ENCODE results near the gene VIL1.
A peak's percentile ranks its signal among the peaks of the same experiment; 100 is the strongest.

Gene VIL1

GRCh38 chr2:218471982-218472381 lies 53.1 kb downstream of the VIL1 start:
- Histone ChIP-seq H3K27ac (no peak overlapping the region), H3K36me3 (ENCODE audit: insufficient read depth, low read length) (peaks cover 27% of the 10 kb centered on the region), H3K9ac (ENCODE audit: insufficient read length) (no peak overlapping the region), H3K9me3 (ENCODE audit: low read depth, low read length) (no peaks in the 10 kb centered on the region), H3K4me3 (no peak overlapping the region)
- TF ChIP-seq EZH2 (IDR thresholded peaks at IDR 0.05), result no peak
- no peak for DNase-seq (ENCODE audit: low read depth, low spot score)

DNA sequence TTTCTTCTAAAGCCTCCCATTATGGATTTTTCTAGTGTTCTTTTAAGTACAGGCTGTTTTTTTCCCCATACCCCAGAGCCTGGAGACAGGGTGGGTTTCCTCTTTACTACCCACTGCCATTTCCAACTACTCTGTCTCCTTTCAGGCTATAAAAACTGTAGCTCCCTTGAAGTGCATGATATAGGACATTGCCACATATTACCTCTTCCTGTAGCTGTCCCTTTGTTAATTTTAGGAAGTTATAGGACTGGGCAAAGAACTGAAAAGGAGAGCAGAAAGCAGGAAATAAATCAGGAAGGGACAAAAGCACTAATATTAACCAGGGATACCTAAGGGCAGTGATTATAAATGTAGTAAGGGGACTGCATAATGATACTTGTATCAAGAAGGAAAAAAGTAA lies 54.1 kb downstream of the VIL1 start:
- TF ChIP-seq EZH2 (IDR thresholded peaks at IDR 0.05), result no peak
- TF ChIP-seq POLR2AphosphoS5 (IDR thresholded peaks at IDR 0.05; ENCODE audit: borderline replicate concordance, low read depth, low read length), result no peak
- TF ChIP-seq FOXP2 (optimal IDR thresholded peaks at IDR 0.05; ENCODE audit: control extremely low read depth, extremely low read length, insufficient read depth), result no peak
- H3K36me3 ChIP-seq (ENCODE audit: insufficient read depth, low read length), result peaks cover 28% of the 10 kb centered on the region

DNA sequence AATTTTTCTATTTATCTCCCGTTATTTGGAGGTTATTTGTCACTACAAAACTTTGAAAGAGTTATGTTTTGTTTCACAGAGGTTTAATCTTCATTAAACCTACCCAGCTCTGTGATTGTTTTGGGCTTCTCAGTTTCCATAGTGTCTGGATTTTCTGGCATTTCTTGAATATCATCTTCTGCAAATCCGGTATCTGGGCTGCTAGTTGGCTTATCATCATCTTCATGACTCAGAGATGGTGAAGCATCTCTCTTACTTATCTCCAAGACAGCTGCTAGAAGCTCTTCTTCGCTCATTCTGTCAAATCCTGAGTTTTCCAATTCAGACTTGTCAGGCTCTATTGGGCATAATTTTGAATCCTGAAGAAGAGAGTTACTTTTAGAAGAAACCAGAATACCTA lies 55.6 kb downstream of the VIL1 start:
- Histone ChIP-seq H3K27ac (no peak overlapping the region), H3K9ac (ENCODE audit: insufficient read length) (no peak overlapping the region), H3K4me3 (no peak overlapping the region), H3K9me3 (ENCODE audit: low read depth, low read length) (no peaks in the 10 kb centered on the region), H3K36me3 (ENCODE audit: insufficient read depth, low read length) (peaks cover 39% of the 10 kb centered on the region)
- TF ChIP-seq POLR2AphosphoS5 (IDR thresholded peaks at IDR 0.05; ENCODE audit: borderline replicate concordance, low read depth, low read length), result no peak
- TF ChIP-seq FOXP2 (optimal IDR thresholded peaks at IDR 0.05; ENCODE audit: control extremely low read depth, extremely low read length, insufficient read depth), result no peak
- no peak for TF ChIP-seq EZH2 (IDR thresholded peaks at IDR 0.05)
- DNase-seq (ENCODE audit: low read depth, low spot score), result no peak

More for the DNA sequence above, 54.1 kb downstream of the VIL1 start:
- Histone ChIP-seq H3K4me3 (no peak overlapping the region), H3K27ac (no peak overlapping the region), H3K9ac (ENCODE audit: insufficient read length) (no peak overlapping the region), H3K9me3 (ENCODE audit: low read depth, low read length) (no peaks in the 10 kb centered on the region)
- DNase-seq (ENCODE audit: low read depth, low spot score), result no peak

DNA sequence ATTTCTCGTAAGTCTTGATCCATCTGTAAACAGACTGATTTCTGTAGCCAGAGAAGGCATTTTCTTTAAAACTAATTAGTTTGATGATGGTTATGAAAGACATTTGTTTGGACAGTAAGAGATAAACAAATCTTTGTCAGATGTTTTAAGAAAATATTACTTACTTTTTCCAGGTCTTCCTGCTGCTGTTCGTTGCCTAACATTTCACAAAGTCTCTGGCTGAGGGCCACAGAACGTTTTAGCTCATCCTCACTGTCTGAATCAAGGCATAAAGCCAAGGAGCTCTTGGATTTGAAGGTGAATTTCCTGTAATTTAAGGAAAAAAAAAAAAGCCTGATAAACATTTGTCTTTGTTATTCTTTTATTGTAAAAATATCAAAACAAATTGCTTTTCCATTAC lies 57.8 kb downstream of the VIL1 start:
- Histone ChIP-seq H3K36me3 (ENCODE audit: insufficient read depth, low read length) (peaks cover 53% of the 10 kb centered on the region), H3K9me3 (ENCODE audit: low read depth, low read length) (no peaks in the 10 kb centered on the region), H3K4me3 (no peak overlapping the region), H3K9ac (ENCODE audit: insufficient read length) (no peak overlapping the region), H3K27ac (no peak overlapping the region)
- TF ChIP-seq FOXP2 (optimal IDR thresholded peaks at IDR 0.05; ENCODE audit: control extremely low read depth, extremely low read length, insufficient read depth) (no peak), EZH2 (IDR thresholded peaks at IDR 0.05) (no peak), POLR2AphosphoS5 (IDR thresholded peaks at IDR 0.05; ENCODE audit: borderline replicate concordance, low read depth, low read length) (no peak)
- no peak for DNase-seq (ENCODE audit: low read depth, low spot score)

GRCh38 chr2:218477247-218477646 lies 58.3 kb downstream of the VIL1 start:
- H3K36me3 ChIP-seq (ENCODE audit: insufficient read depth, low read length), result peaks cover 58% of the 10 kb centered on the region
- no peak for DNase-seq (ENCODE audit: low read depth, low spot score)

DNA sequence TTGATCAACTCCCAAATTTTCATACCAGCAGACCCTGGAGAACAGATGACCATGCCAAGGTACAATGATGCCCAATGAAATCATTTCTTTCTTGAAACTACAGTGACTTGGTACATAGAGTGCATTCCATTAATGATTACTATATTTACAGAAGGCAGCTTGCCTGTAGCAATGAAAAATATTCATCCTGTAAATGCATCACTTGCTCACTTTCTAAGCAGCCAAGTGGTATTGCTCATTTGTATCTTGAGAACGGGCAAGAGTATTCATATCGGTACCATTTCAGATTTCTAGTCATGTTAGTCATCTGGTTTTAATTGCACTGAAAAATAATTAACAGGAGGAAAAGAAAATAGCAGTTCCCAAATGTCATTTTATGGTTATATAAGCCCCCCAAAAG lies 59.6 kb downstream of the VIL1 start:
- peaks cover 53% of the 10 kb centered on the region for H3K36me3 ChIP-seq (ENCODE audit: insufficient read depth, low read length)

More at GRCh38 chr2:218477247-218477646, 58.3 kb downstream of the VIL1 start:
- H3K9me3 ChIP-seq (ENCODE audit: low read depth, low read length), result no peaks in the 10 kb centered on the region
- TF ChIP-seq EZH2 (IDR thresholded peaks at IDR 0.05) (no peak), FOXP2 (optimal IDR thresholded peaks at IDR 0.05; ENCODE audit: control extremely low read depth, extremely low read length, insufficient read depth) (no peak), POLR2AphosphoS5 (IDR thresholded peaks at IDR 0.05; ENCODE audit: borderline replicate concordance, low read depth, low read length) (no peak)
- H3K4me3 ChIP-seq, result no peak overlapping the region
- H3K27ac ChIP-seq, result no peak overlapping the region
- no peak overlapping the region for H3K9ac ChIP-seq (ENCODE audit: insufficient read length)

GRCh38 chr2:218479595-218479994 lies 60.7 kb downstream of the VIL1 start:
- Histone ChIP-seq H3K27ac (no peak overlapping the region), H3K36me3 (ENCODE audit: insufficient read depth, low read length) (peaks cover 43% of the 10 kb centered on the region), H3K4me3 (no peak overlapping the region), H3K9ac (ENCODE audit: insufficient read length) (no peak overlapping the region), H3K9me3 (ENCODE audit: low read depth, low read length) (no peaks in the 10 kb centered on the region)
- TF ChIP-seq EZH2 (IDR thresholded peaks at IDR 0.05), result no peak
- TF ChIP-seq FOXP2 (optimal IDR thresholded peaks at IDR 0.05; ENCODE audit: control extremely low read depth, extremely low read length, insufficient read depth), result no peak
- no peak for TF ChIP-seq POLR2AphosphoS5 (IDR thresholded peaks at IDR 0.05; ENCODE audit: borderline replicate concordance, low read depth, low read length)
- no peak for DNase-seq (ENCODE audit: low read depth, low spot score)

More for the DNA sequence above, 59.6 kb downstream of the VIL1 start:
- Histone ChIP-seq H3K27ac (no peak overlapping the region), H3K4me3 (no peak overlapping the region), H3K9ac (ENCODE audit: insufficient read length) (no peak overlapping the region), H3K9me3 (ENCODE audit: low read depth, low read length) (no peaks in the 10 kb centered on the region)
- no peak for TF ChIP-seq POLR2AphosphoS5 (IDR thresholded peaks at IDR 0.05; ENCODE audit: borderline replicate concordance, low read depth, low read length)
- no peak for TF ChIP-seq EZH2 (IDR thresholded peaks at IDR 0.05)
- TF ChIP-seq FOXP2 (optimal IDR thresholded peaks at IDR 0.05; ENCODE audit: control extremely low read depth, extremely low read length, insufficient read depth), result no peak
- no peak for DNase-seq (ENCODE audit: low read depth, low spot score)

- H3K9ac ChIP-seq (ENCODE audit: insufficient read length), result no peak overlapping the region
- peak; percentile 16 for DNase-seq (ENCODE audit: low read depth, low spot score)
- no peaks in the 10 kb centered on the region for H3K9me3 ChIP-seq (ENCODE audit: low read depth, low read length)
- H3K36me3 ChIP-seq (ENCODE audit: insufficient read depth, low read length), result peaks cover 49% of the 10 kb centered on the region
- H3K27ac ChIP-seq, result no peak overlapping the region
- no peak overlapping the region for H3K4me3 ChIP-seq
- TF ChIP-seq FOXP2 (optimal IDR thresholded peaks at IDR 0.05; ENCODE audit: control extremely low read depth, extremely low read length, insufficient read depth) (no peak), POLR2AphosphoS5 (IDR thresholded peaks at IDR 0.05; ENCODE audit: borderline replicate concordance, low read depth, low read length) (no peak), EZH2 (IDR thresholded peaks at IDR 0.05) (no peak)
Observed at GRCh38 chr2:218482651-218483050, 63.7 kb downstream of the VIL1 start.

DNA sequence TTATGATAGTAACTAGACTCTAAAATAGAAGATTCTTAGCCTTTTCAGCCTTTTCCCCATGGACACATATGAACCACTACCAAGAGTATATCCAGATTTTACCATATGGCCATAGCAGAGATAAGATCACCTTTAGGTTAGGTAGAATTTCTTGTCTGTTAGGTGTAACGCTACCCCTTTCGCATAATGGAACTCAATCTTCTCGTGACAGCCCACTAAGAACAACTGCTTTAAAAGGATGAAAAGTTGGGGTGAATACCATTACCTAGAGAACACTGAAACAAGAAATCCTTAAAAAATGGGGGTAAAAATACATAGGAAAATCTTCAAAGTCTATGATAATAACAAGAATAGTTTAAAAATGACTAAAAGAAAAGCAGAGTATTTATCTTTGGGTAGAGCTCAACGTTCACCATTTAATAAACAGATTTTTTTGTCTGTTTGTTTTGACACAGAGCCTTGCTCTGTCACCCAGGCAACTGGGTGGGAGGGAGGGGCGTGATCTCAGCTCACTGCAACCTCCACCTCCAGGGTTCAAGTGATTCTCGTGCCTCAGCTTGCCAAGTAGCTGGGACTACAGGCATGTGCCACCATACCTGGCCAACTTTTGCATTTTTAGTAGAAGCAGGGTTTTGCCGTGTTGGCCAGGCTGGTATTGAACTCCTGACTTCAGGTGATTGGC lies 67.2 kb downstream of the VIL1 start:
- H3K9me3 ChIP-seq (ENCODE audit: low read depth, low read length), result no peaks in the 10 kb centered on the region
- H3K36me3 ChIP-seq (ENCODE audit: insufficient read depth, low read length), result peaks cover 51% of the 10 kb centered on the region
- no peak overlapping the region for H3K27ac ChIP-seq
- H3K4me3 ChIP-seq, result no peak overlapping the region
- no peak overlapping the region for H3K9ac ChIP-seq (ENCODE audit: insufficient read length)
- TF ChIP-seq EZH2 (IDR thresholded peaks at IDR 0.05), result no peak
- TF ChIP-seq FOXP2 (optimal IDR thresholded peaks at IDR 0.05; ENCODE audit: control extremely low read depth, extremely low read length, insufficient read depth), result no peak
- no peak for TF ChIP-seq POLR2AphosphoS5 (IDR thresholded peaks at IDR 0.05; ENCODE audit: borderline replicate concordance, low read depth, low read length)
- DNase-seq (ENCODE audit: low read depth, low spot score), result no peak

Data from SK-N-MC (cell line).